Keratinocyte (primary cell): ENCODE measurements around the gene RFESD. TPM values are rescaled to one million over a fixed set of nuclear protein-coding genes. Genes with fewer than 3 reads are reported as not detected.

Experiments
- DNase-seq: peaks from one replicate; pipeline ENCODE4 v3.0.0-alpha.2; 2011; ENCODE audit warnings: low read depth, missing footprints, low spot score
- FAIRE-seq: peaks from 2 replicates; lab custom pipeline; 2011; peaks lifted over from hg19 to GRCh38; lab: Jason Lieb, UNC
- H2AFZ ChIP-seq: 2 replicates; pipeline ENCODE4 v1.6.0; 2012; ENCODE audit warnings: low read length, control low read depth, inconsistent platforms; ENCODE audit not compliant: control insufficient read depth
- H3K27ac ChIP-seq: 2 replicates; pipeline ENCODE4 v1.5.1; 2011; ENCODE audit warnings: low read length; ENCODE audit not compliant: control insufficient read depth, insufficient read depth
- H3K27me3 ChIP-seq: 3 replicates; pipeline ENCODE4 v1.6.0; 2011; ENCODE audit warnings: low read length; ENCODE audit not compliant: control insufficient read depth, insufficient read depth; ENCODE audit errors: extremely low read depth
- H3K36me3 ChIP-seq, 2 experiments: 2 replicates in 1 of 2; 3 replicates in 1 of 2; pipeline ENCODE4 v1.5.1; 2011; ENCODE audit warnings: low read length in 2 of 2, mild to moderate bottlenecking in 1 of 2; ENCODE audit not compliant: control insufficient read depth in 2 of 2, insufficient read depth in 2 of 2; ENCODE audit errors: extremely low read depth in 1 of 2
- H3K4me1 ChIP-seq: 3 replicates; pipeline ENCODE4 v1.5.1; 2011; ENCODE audit warnings: low read length; ENCODE audit not compliant: control insufficient read depth, insufficient read depth; ENCODE audit errors: extremely low read depth
- H3K4me2 ChIP-seq: 3 replicates; pipeline ENCODE4 v1.6.0; 2011; ENCODE audit warnings: low read depth, low read length; ENCODE audit not compliant: control insufficient read depth, insufficient read depth; ENCODE audit errors: extremely low read depth
- H3K4me3 ChIP-seq, 3 experiments: fragments of 200-600 bp in 1 of 3; sonication (generic) in 1 of 3; 2 replicates in 2 of 3; 3 replicates in 1 of 3; pipeline ENCODE4 v1.5.1; 2011 to 2016; ENCODE audit warnings: low read length in 3 of 3, mild to moderate bottlenecking in 3 of 3, control low read depth in 2 of 3, inconsistent platforms in 1 of 3, low read depth in 1 of 3, mixed read lengths in 1 of 3, mixed run types in 1 of 3, moderate library complexity in 1 of 3; ENCODE audit not compliant: control insufficient read depth in 2 of 3, insufficient read depth in 2 of 3; ENCODE audit errors: extremely low read depth in 1 of 3
- H3K79me2 ChIP-seq: 2 replicates; pipeline ENCODE4 v1.6.0; 2012; ENCODE audit warnings: low read length; ENCODE audit not compliant: control insufficient read depth, insufficient read depth
- H3K9ac ChIP-seq: 3 replicates; pipeline ENCODE4 v1.6.0; 2011; ENCODE audit warnings: low read length; ENCODE audit not compliant: control insufficient read depth, insufficient read depth; ENCODE audit errors: extremely low read depth
- H3K9me1 ChIP-seq: 3 replicates; pipeline ENCODE4 v1.6.0; 2011; ENCODE audit warnings: low read length; ENCODE audit not compliant: control insufficient read depth, insufficient read depth; ENCODE audit errors: extremely low read depth
- H3K9me3 ChIP-seq: 2 replicates; pipeline ENCODE4 v1.5.1; 2012; ENCODE audit warnings: low read depth, low read length; ENCODE audit not compliant: control insufficient read depth
- H4K20me1 ChIP-seq: 3 replicates; pipeline ENCODE4 v1.6.0; 2011; ENCODE audit warnings: low read length; ENCODE audit not compliant: control insufficient read depth, insufficient read depth; ENCODE audit errors: extremely low read depth
- CTCF ChIP-seq, 3 experiments: IDR thresholded peaks in 1 of 3; conservative IDR thresholded peaks in 1 of 3; optimal IDR thresholded peaks in 1 of 3; 2 replicates in 2 of 3; 3 replicates in 1 of 3; pipeline versions ENCODE3 to v1.5.1; 2011; ENCODE audit warnings: low read length in 3 of 3, mild to moderate bottlenecking in 3 of 3, moderate library complexity in 2 of 3, control low read depth in 1 of 3, inconsistent platforms in 1 of 3; ENCODE audit not compliant: insufficient read depth in 2 of 3; ENCODE audit errors: extremely low read depth in 1 of 3
- EZH2 ChIP-seq: IDR thresholded peaks from one replicate; pipeline ENCODE4 v1.6.1; 2012; ENCODE audit warnings: inconsistent platforms, mild to moderate bottlenecking, low read length, moderate library complexity
- dilution Hi-C: fragments of 300-500 bp; cut with MboI; formaldehyde crosslinking; loops from one replicate; pipeline ENCODE4 v1.7.0; 2020; ENCODE audit warnings: low sequenced_read_pairs; ENCODE audit not compliant: extremely low pct_ligation_motif_present
- polyA plus RNA-seq, 5 experiments: library from polyadenylated mRNA; depleted of rRNA in 3 of 5; stranded (reverse) in 3 of 5; stranded (forward) in 1 of 5; unstranded in 1 of 5; fragments of >200 nt; gene quantifications; 1 replicate in 1 of 5; 2 replicates in 3 of 5; 3 replicates in 1 of 5; pipeline versions ENCODE4 v1.2.1 to v1.2.3, GENCODE V29; 2011 to 2012; ENCODE audit warnings: missing spikeins in 2 of 5, low read depth in 1 of 5, low replicate concordance in 1 of 5

RFESD gene
- polyA plus RNA-seq, 1 donor (not counting 4 experiments of a cell fraction or from before 2014, with no cell fraction given) = 3.5 TPM

- Histone ChIP-seq H3K27ac (no peak overlapping the region), H3K9ac (no peak overlapping the region), H3K79me2 (no peaks in the 10 kb centered on the region), H3K4me3 (no peak overlapping the region), H3K9me1 (no peaks in the 10 kb centered on the region), H3K36me3 (no peaks in the 10 kb centered on the region), H3K9me3 (no peaks in the 10 kb centered on the region), H4K20me1 (no peaks in the 10 kb centered on the region), H3K4me1 (peaks cover 9% of the 10 kb centered on the region), H2AFZ (no peak overlapping the region), H3K4me2 (no peak overlapping the region), H3K27me3 (no peaks in the 10 kb centered on the region)
- FAIRE-seq = no peak
- no peak for DNase-seq
- dilution Hi-C loops = no loop called here
- TF ChIP-seq EZH2 (no peak), CTCF (optimal IDR thresholded peaks at IDR 0.05 in 1 of 3, IDR thresholded peaks at IDR 0.05 in 1 of 3, conservative IDR thresholded peaks at IDR 0.05 in 1 of 3; ENCODE audit: extremely low read depth in 1 of 3, insufficient read depth in 2 of 3, low read length in 3 of 3) (no peak)
These were observed 12.9 kb upstream of the RFESD start for GRCh38 chr5:95633671-95634070.

- Histone ChIP-seq H3K79me2 (no peaks in the 10 kb centered on the region), H3K27me3 (no peaks in the 10 kb centered on the region), H3K9me1 (no peaks in the 10 kb centered on the region), H4K20me1 (no peaks in the 10 kb centered on the region), H3K9ac (no peak overlapping the region), H2AFZ (no peak overlapping the region), H3K4me2 (no peak overlapping the region), H3K4me3 (no peak overlapping the region), H3K4me1 (peaks cover 9% of the 10 kb centered on the region), H3K36me3 (no peaks in the 10 kb centered on the region), H3K9me3 (no peaks in the 10 kb centered on the region), H3K27ac (no peak overlapping the region)
- no peak for DNase-seq
- TF ChIP-seq EZH2 = no peak
- TF ChIP-seq CTCF (optimal IDR thresholded peaks at IDR 0.05 in 1 of 3, IDR thresholded peaks at IDR 0.05 in 1 of 3, conservative IDR thresholded peaks at IDR 0.05 in 1 of 3; ENCODE audit: extremely low read depth in 1 of 3, insufficient read depth in 2 of 3, low read length in 3 of 3) = no peak
- dilution Hi-C loops = no loop called here
- no peak for FAIRE-seq
These were observed 12.5 kb upstream of the RFESD start for GRCh38 chr5:95634081-95634480.
